Gastrocnemius medialis (tissue), 4 donors: ENCODE data around the gene DCUN1D5. TPM values are rescaled to one million over a fixed set of nuclear protein-coding genes. Genes with fewer than 3 reads are reported as not detected.

Experiments used
- ATAC-seq, 2 donors: fragments of 150-250 bp; one replicate each; pipeline ENCODE4 v1.9.1; 2016
- DNase-seq, 2 donors: peaks; one replicate each; pipeline ENCODE4 v3.0.0-alpha.2; 2019
- H3K27ac ChIP-seq, 4 donors: fragments of 200-600 bp; sonication (generic); 1 replicate in 1 of 4; 2 replicates in 3 of 4; pipeline ENCODE4 v1.5.1; 2016 to 2018; ENCODE audit warnings: mild to moderate bottlenecking in 2 of 4, moderate library complexity in 1 of 4
- H3K27me3 ChIP-seq, 3 donors: fragments of 200-600 bp; sonication (generic) in 2 of 3; 1 replicate in 1 of 3; 2 replicates in 2 of 3; pipeline versions ENCODE4 v1.5.1 to v1.6.0; 2016 to 2019; ENCODE audit warnings: mild to moderate bottlenecking in 1 of 3, moderate library complexity in 1 of 3
- H3K36me3 ChIP-seq, 2 donors: fragments of 200-600 bp; sonication (generic) in 1 of 2; one replicate each; pipeline ENCODE4 v1.5.1; 2017 to 2018
- H3K4me1 ChIP-seq, 2 donors: fragments of 200-600 bp; sonication (generic) in 1 of 2; one replicate each; pipeline ENCODE4 v1.5.1; 2016 to 2017; ENCODE audit warnings: mild to moderate bottlenecking in 2 of 2
- H3K4me3 ChIP-seq, 4 donors: fragments of 200-600 bp; sonication (generic) in 3 of 4; 1 replicate in 1 of 4; 2 replicates in 3 of 4; pipeline ENCODE4 v1.5.1; 2016 to 2019; ENCODE audit warnings: mild to moderate bottlenecking in 2 of 4
- H3K9me3 ChIP-seq, 3 donors: fragments of 200-600 bp; sonication (generic) in 2 of 3; 1 replicate in 1 of 3; 2 replicates in 2 of 3; pipeline ENCODE4 v1.5.1; 2016 to 2019
- CTCF ChIP-seq, 5 experiments: fragments of 450-650 bp in 3 of 5; fragments of 200-600 bp in 2 of 5; sonication (generic) in 2 of 5; IDR thresholded peaks in 4 of 5; conservative IDR thresholded peaks in 1 of 5; 1 replicate in 4 of 5; 2 replicates in 1 of 5; pipeline ENCODE4 v1.5.1; 2016 to 2019; ENCODE audit warnings: antibody characterized with exemption in 5 of 5, mild to moderate bottlenecking in 3 of 5, moderate library complexity in 3 of 5
- POLR2A ChIP-seq, 2 donors: fragments of 450-650 bp; IDR thresholded peaks; one replicate each; pipeline ENCODE4 v1.6.1; 2017; ENCODE audit warnings: antibody characterized with exemption in 2 of 2, mild to moderate bottlenecking in 2 of 2, moderate library complexity in 2 of 2
- in situ Hi-C, 4 donors: fragments of 200-750 bp; cut with MboI; loops; one replicate each; pipeline versions ENCODE4 v1.15.0 to v1.8.0; 2017; ENCODE audit warnings: low sequenced_read_pairs in 4 of 4
- intact Hi-C: fragments of 100-400 bp; cut with DNase I; formaldehyde crosslinking; loops from one replicate; pipeline ENCODE4 v1.15.1; 2023; ENCODE audit warnings: low total_unique reads
- total RNA-seq, 4 donors: library from RNA; depleted of rRNA; stranded (reverse); fragments of >200 nt; gene quantifications; one replicate each; pipeline versions ENCODE4 v1.1.0 to v1.2.3, GENCODE V29; 2016

Gene DCUN1D5
- total RNA-seq, 4 donors from 2014 or later, result 31.6 to 57.5 (median 50.8) TPM

GRCh38 chr11:103079833-103080232 is 12.1 kb downstream of the DCUN1D5 start:
- TF ChIP-seq CTCF (IDR thresholded peaks at IDR 0.05 in 4 of 5, conservative IDR thresholded peaks at IDR 0.05 in 1 of 5) (no peak), POLR2A (IDR thresholded peaks at IDR 0.05) (no peak)
- H3K9me3 ChIP-seq, result no peaks in the 10 kb centered on the region
- no peak overlapping the region for H3K27ac ChIP-seq
- no peak overlapping the region for H3K4me3 ChIP-seq
- no peaks in the 10 kb centered on the region for H3K4me1 ChIP-seq
- in situ Hi-C loops, result no loop called here
- peaks cover 0 to 59% of the 10 kb centered on the region in 2 donors for H3K36me3 ChIP-seq
- DNase-seq (no peak), ATAC-seq (no peak)
- H3K27me3 ChIP-seq, result no peaks in the 10 kb centered on the region
- intact Hi-C loops, result no loop called here

DNA sequence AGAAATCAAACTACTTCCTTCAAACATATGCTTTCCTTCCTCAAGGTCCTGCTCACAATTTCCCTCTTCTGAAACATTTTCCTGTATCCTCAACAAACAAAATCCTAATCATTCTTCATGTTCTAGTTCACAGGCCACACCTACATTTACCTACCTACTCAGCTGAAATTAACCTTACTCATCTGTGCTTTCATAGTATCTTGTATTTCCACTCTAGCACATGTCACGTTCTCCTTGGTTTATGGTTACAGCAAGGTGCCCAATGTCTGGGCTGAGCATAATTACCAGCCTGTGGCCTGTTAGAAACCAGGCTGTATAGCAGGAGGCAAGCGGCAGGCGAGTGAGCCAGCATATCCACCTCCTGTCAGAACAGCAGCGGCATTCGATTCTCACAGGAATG is 13.2 kb downstream of the DCUN1D5 start:
- ATAC-seq (no peak), DNase-seq (no peak)
- Histone ChIP-seq H3K27ac (no peak overlapping the region), H3K9me3 (no peaks in the 10 kb centered on the region), H3K27me3 (no peaks in the 10 kb centered on the region), H3K4me1 (no peaks in the 10 kb centered on the region), H3K4me3 (no peak overlapping the region), H3K36me3 (peaks cover 0 to 59% of the 10 kb centered on the region in 2 donors)
- TF ChIP-seq CTCF (IDR thresholded peaks at IDR 0.05 in 4 of 5, conservative IDR thresholded peaks at IDR 0.05 in 1 of 5) (no peak), POLR2A (IDR thresholded peaks at IDR 0.05) (no peak)
- in situ Hi-C loops, result no loop called here
- intact Hi-C loops, result no loop called here

GRCh38 chr11:103077554-103077953 is 14.4 kb downstream of the DCUN1D5 start:
- Histone ChIP-seq H3K27ac (no peak overlapping the region), H3K4me1 (no peaks in the 10 kb centered on the region), H3K4me3 (no peak overlapping the region), H3K27me3 (no peaks in the 10 kb centered on the region), H3K9me3 (no peaks in the 10 kb centered on the region), H3K36me3 (peaks cover 0 to 55% of the 10 kb centered on the region in 2 donors)
- in situ Hi-C loops, result no loop called here
- DNase-seq (no peak), ATAC-seq (no peak)
- TF ChIP-seq CTCF (IDR thresholded peaks at IDR 0.05 in 4 of 5, conservative IDR thresholded peaks at IDR 0.05 in 1 of 5) (no peak), POLR2A (IDR thresholded peaks at IDR 0.05) (no peak)
- intact Hi-C loops, result no loop called here

- H3K4me1 ChIP-seq, result no peaks in the 10 kb centered on the region
- TF ChIP-seq CTCF (IDR thresholded peaks at IDR 0.05 in 4 of 5, conservative IDR thresholded peaks at IDR 0.05 in 1 of 5) (no peak), POLR2A (IDR thresholded peaks at IDR 0.05) (no peak)
- in situ Hi-C loops (no loop called here), intact Hi-C loops (no loop called here)
- no peaks in the 10 kb centered on the region for H3K27me3 ChIP-seq
- H3K27ac ChIP-seq, result no peak overlapping the region
- H3K36me3 ChIP-seq, result peaks cover 0 to 44% of the 10 kb centered on the region in 2 donors
- no peak for DNase-seq
- no peak overlapping the region for H3K4me3 ChIP-seq
- H3K9me3 ChIP-seq, result no peaks in the 10 kb centered on the region
- ATAC-seq, result no peak
These were observed 15.6 kb downstream of the DCUN1D5 start for GRCh38 chr11:103076361-103076760.

- no peak for TF ChIP-seq CTCF (IDR thresholded peaks at IDR 0.05 in 4 of 5, conservative IDR thresholded peaks at IDR 0.05 in 1 of 5)
- TF ChIP-seq POLR2A (IDR thresholded peaks at IDR 0.05), result no peak
- intact Hi-C loops, result no loop called here
- Histone ChIP-seq H3K9me3 (no peaks in the 10 kb centered on the region), H3K27ac (no peak overlapping the region), H3K4me1 (peaks cover 4 to 8% of the 10 kb centered on the region in 2 donors), H3K36me3 (peaks cover 0 to under 1% of the 10 kb centered on the region in 2 donors), H3K4me3 (no peak overlapping the region), H3K27me3 (no peaks in the 10 kb centered on the region)
- ATAC-seq, result no peak
- in situ Hi-C loops, result no loop called here
- DNase-seq, result no peak
These were observed 21.0 kb downstream of the DCUN1D5 start for GRCh38 chr11:103071008-103071407.
